ENCODE results near the gene SRRM4.
"Not testable (repeated sequence)": the region's sequence is repeated elsewhere in the genome, so short reads cannot be mapped to it uniquely, and the experiment has no call there.

SRRM4 gene

DNA sequence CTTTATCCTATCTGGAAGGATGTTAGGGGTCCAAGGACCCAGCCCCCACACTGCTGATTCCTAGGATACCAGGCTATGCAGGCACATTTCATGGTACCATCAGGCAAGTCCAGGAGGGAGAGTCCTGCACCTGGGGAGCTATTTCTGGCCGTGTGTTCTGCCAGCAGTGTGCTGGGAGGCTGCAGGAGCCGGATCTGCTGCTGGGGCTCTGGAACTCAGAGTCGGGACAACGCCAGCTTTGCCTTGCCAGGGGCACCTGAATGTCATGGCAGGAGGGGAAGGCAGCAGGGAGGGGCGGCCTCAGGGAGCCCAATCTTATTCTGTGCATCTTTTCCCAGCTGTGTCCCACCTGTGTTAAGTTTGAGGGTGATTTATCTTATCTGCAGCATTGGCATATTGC is 17.8 kb downstream of the SRRM4 start:
- DNase-seq: no peak
- Histone ChIP-seq H3K36me3 (no peaks in the 10 kb centered on the region), H3K4me1 (no peaks in the 10 kb centered on the region), H3K27ac (no peak overlapping the region), H3K27me3 (no peaks in the 10 kb centered on the region), H3K4me3 (no peak overlapping the region), H3K9me3 (no peaks in the 10 kb centered on the region)
- intact Hi-C loops (cut with DNase I; ENCODE audit: low total_unique reads): no loop called here
- no peak for TF ChIP-seq CTCF (IDR thresholded peaks at IDR 0.05)

- intact Hi-C loops (cut with DNase I; ENCODE audit: low total_unique reads): no loop called here
- DNase-seq: no peak
- no peak for TF ChIP-seq CTCF (IDR thresholded peaks at IDR 0.05)
- no peaks in the 10 kb centered on the region for H3K36me3 ChIP-seq
- H3K4me1 ChIP-seq: no peaks in the 10 kb centered on the region
- H3K27ac ChIP-seq: no peak overlapping the region
- no peaks in the 10 kb centered on the region for H3K9me3 ChIP-seq
- H3K4me3 ChIP-seq: no peak overlapping the region
- H3K27me3 ChIP-seq: peaks cover 0 to 35% of the 10 kb centered on the region in 2 donors
Observed at GRCh38 chr12:119005085-119005484, 23.7 kb downstream of the SRRM4 start.

GRCh38 chr12:119005913-119006312 is 24.6 kb downstream of the SRRM4 start:
- Histone ChIP-seq H3K4me3 (no peak overlapping the region), H3K27ac (no peak overlapping the region), H3K27me3 (peaks cover 0 to 35% of the 10 kb centered on the region in 2 donors), H3K4me1 (no peaks in the 10 kb centered on the region), H3K36me3 (no peaks in the 10 kb centered on the region), H3K9me3 (peaks cover 0 to 1% (median 0%) of the 10 kb centered on the region in 3 donors)
- no peak for DNase-seq
- intact Hi-C loops (cut with DNase I; ENCODE audit: low total_unique reads): no loop called here
- TF ChIP-seq CTCF (IDR thresholded peaks at IDR 0.05): no peak

DNA sequence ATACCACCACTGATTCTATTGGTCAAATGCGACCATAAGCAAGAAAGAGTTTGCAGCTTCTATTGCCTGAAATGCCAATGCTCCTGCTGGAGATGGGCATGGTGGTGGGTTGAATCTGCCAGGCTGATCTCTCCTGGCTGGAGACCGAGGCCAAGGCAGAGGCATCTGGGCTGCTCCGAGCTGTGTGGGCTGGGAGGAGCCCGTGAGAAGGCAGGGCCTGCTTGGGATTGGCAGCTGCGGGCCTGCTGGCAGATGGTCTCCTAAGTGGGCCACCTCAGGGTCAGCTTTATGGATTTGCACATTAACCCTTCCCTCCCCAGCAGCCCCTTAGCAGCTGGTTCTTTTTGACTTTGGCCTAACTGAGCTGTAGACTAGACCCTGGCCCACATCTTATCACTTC is 25.4 kb downstream of the SRRM4 start:
- no peak for DNase-seq
- Histone ChIP-seq H3K27ac (no peak overlapping the region), H3K27me3 (peaks cover 0 to 35% of the 10 kb centered on the region in 2 donors), H3K9me3 (peaks cover 0 to 9% (median 0%) of the 10 kb centered on the region in 3 donors), H3K36me3 (no peaks in the 10 kb centered on the region), H3K4me1 (no peaks in the 10 kb centered on the region), H3K4me3 (no peak overlapping the region)
- TF ChIP-seq CTCF (IDR thresholded peaks at IDR 0.05): no peak
- intact Hi-C loops (cut with DNase I; ENCODE audit: low total_unique reads): no loop called here

DNA sequence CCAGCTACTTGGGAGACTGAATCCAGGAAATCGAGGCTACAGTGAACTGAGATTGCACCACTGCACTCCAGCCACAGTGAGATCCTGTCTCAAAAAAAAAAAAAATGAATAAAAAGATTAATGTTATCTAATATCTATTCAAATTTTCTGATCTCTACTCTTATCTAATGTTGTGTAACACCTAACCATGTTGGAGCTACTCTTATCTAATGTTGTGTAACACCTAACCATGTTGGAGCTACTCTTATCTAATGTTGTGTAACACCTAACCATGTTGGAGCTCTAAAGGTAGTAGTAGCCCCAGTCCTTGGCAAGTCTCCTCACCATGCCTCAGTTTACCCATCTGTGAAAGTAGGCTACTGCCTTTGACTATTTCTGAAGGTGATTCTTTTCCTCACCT is 26.9 kb downstream of the SRRM4 start:
- DNase-seq; H3K4me1 ChIP-seq; H3K4me3 ChIP-seq; intact Hi-C loops (cut with DNase I; ENCODE audit: low total_unique reads); H3K36me3 ChIP-seq; H3K9me3 ChIP-seq; H3K27ac ChIP-seq: not testable (repeated sequence)
- peaks cover 0 to 35% of the 10 kb centered on the region in 2 donors for H3K27me3 ChIP-seq

GRCh38 chr12:119008691-119009221 is 27.4 kb downstream of the SRRM4 start:
- H3K36me3 ChIP-seq: no peaks in the 10 kb centered on the region
- intact Hi-C loops (cut with DNase I; ENCODE audit: low total_unique reads): no loop called here
- H3K4me3 ChIP-seq: no peak overlapping the region
- no peak overlapping the region for H3K27ac ChIP-seq
- DNase-seq: no peak
- H3K9me3 ChIP-seq: peaks cover 0 to 9% (median 0%) of the 10 kb centered on the region in 3 donors
- H3K27me3 ChIP-seq: peaks cover 0 to 35% of the 10 kb centered on the region in 2 donors
- no peak for TF ChIP-seq CTCF (IDR thresholded peaks at IDR 0.05)
- no peaks in the 10 kb centered on the region for H3K4me1 ChIP-seq

Measured in tibial artery (tissue), 4 donors.